HepG2 (cell line): ENCODE results near the gene CALN1. TPM values are rescaled to one million over a fixed set of nuclear protein-coding genes. Genes with fewer than 3 reads are reported as not detected.

Source experiments
- ATAC-seq: fragments of 200-7000 bp; cut with Tn5 transposase; 3 replicates; pipeline ENCODE4 v1.9.1; 2020; ENCODE audit warnings: mild to moderate bottlenecking, moderate library complexity
- BruUV-seq: library from RNA; stranded (reverse); fragments of 400-500 nt; replicated peaks from 2 replicates; lab custom pipeline; 2021; lab: Mats Ljungman, UMichigan
- CTCF ChIA-PET: fragments of 300-600 bp; formaldehyde crosslinking; extraction: SDS; loops from one replicate; lab custom pipeline; 2021; ENCODE audit warnings: low total read pairs, inconsistent platforms, low intra/inter-chr PET ratio; lab: Yijun Ruan, JAX
- POLR2A ChIA-PET: fragments of 350-600 bp; sonication (Branson Sonifier 250); formaldehyde crosslinking; loops from one replicate; lab custom pipeline; 2020; ENCODE audit warnings: antibody characterized with exemption, inconsistent platforms; lab: Yijun Ruan, JAX
- DNase-seq: peaks from one replicate; pipeline ENCODE4 v3.0.0-alpha.2; 2015; ENCODE audit warnings: low spot score
- FAIRE-seq: peaks from 3 replicates; lab custom pipeline; 2011; peaks lifted over from hg19 to GRCh38; lab: Jason Lieb, UNC
- H2AFZ ChIP-seq: one replicate; pipeline ENCODE4 v1.6.1; 2011; ENCODE audit warnings: low read length, inconsistent platforms
- H3K27ac ChIP-seq: fragments of 300-600 bp; 3 replicates; pipeline ENCODE4 v1.8.0; 2011; ENCODE audit warnings: mixed run types, mild to moderate bottlenecking, mixed read lengths, low read length, inconsistent platforms; ENCODE audit not compliant: insufficient read depth; ENCODE audit errors: extremely low read length
- H3K27me3 ChIP-seq, 2 experiments: fragments of 200-600 bp in 1 of 2; 2 replicates in 1 of 2; 3 replicates in 1 of 2; pipeline versions ENCODE4 v1.6.0 to v1.8.0; 2011; ENCODE audit warnings: low read length in 2 of 2, mild to moderate bottlenecking in 2 of 2, moderate library complexity in 2 of 2, inconsistent platforms in 1 of 2; ENCODE audit not compliant: insufficient read depth in 2 of 2, control insufficient read depth in 1 of 2
- H3K36me3 ChIP-seq, 2 experiments: fragments of 200-600 bp in 1 of 2; replicated peaks in 1 of 2; 2 replicates in 1 of 2; 3 replicates in 1 of 2; pipeline versions ENCODE4 v1.5.1 to v1.8.0; 2011; ENCODE audit warnings: low read length in 2 of 2, inconsistent platforms in 1 of 2; ENCODE audit not compliant: insufficient read depth in 2 of 2, control insufficient read depth in 1 of 2
- H3K4me1 ChIP-seq: 2 replicates; pipeline ENCODE4 v1.5.1; 2012; ENCODE audit warnings: low read length, inconsistent platforms; ENCODE audit not compliant: insufficient read depth
- H3K4me2 ChIP-seq: 2 replicates; pipeline ENCODE4 v1.6.0; 2011; ENCODE audit warnings: low read depth, low read length, inconsistent platforms
- H3K4me3 ChIP-seq, 3 experiments: fragments of 200-600 bp in 1 of 3; sonication (generic), shearing (Covaris generic) in 1 of 3; replicated peaks in 1 of 3; 2 replicates each; pipeline ENCODE4 v1.5.1; 2011 to 2016; ENCODE audit warnings: low read length in 3 of 3, inconsistent platforms in 2 of 3, low read depth in 2 of 3, mild to moderate bottlenecking in 2 of 3, control low read depth in 1 of 3, mixed read lengths in 1 of 3; ENCODE audit not compliant: insufficient read depth in 1 of 3
- H3K79me2 ChIP-seq: one replicate; pipeline ENCODE4 v1.6.1; 2011; ENCODE audit warnings: low read length, inconsistent platforms; ENCODE audit not compliant: insufficient read depth
- H3K9ac ChIP-seq: 2 replicates; pipeline ENCODE4 v1.6.0; 2011; ENCODE audit warnings: mild to moderate bottlenecking, low read depth, low read length, inconsistent platforms; ENCODE audit not compliant: insufficient read depth
- H3K9me3 ChIP-seq: 2 replicates; pipeline ENCODE4 v1.5.1; 2012; ENCODE audit warnings: mild to moderate bottlenecking, low read length
- H4K20me1 ChIP-seq: 2 replicates; pipeline ENCODE4 v1.6.0; 2011; ENCODE audit warnings: inconsistent platforms, mild to moderate bottlenecking, low read length, moderate library complexity; ENCODE audit not compliant: insufficient read depth
- CREB1 ChIP-seq, 2 experiments: fragments of 450-650 bp in 1 of 2; IDR thresholded peaks; 2 replicates each; pipeline ENCODE4 v1.6.1; 2016 to 2017; ENCODE audit warnings: control low read depth in 1 of 2, mild to moderate bottlenecking in 1 of 2, missing compliant biosample characterization in 1 of 2, missing genetic modification characterization in 1 of 2
- DRAP1 ChIP-seq: IDR thresholded peaks from 2 replicates; pipeline ENCODE4 v1.6.1; 2016; ENCODE audit warnings: missing genetic modification reagents, missing compliant biosample characterization
- RFX5 ChIP-seq: IDR thresholded peaks from 2 replicates; pipeline ENCODE4 v1.6.1; 2011; ENCODE audit warnings: low read depth, low read length, improper control_type of control experiment
- SATB2 ChIP-seq: sonication (generic); formaldehyde crosslinking; IDR thresholded peaks from 2 replicates; pipeline ENCODE4 v1.5.0; 2020; ENCODE audit warnings: missing genetic modification reagents
- ZNF564 ChIP-seq: sonication (generic); formaldehyde crosslinking; IDR thresholded peaks from 2 replicates; pipeline ENCODE4 v1.8.1; 2023; ENCODE audit warnings: mild to moderate bottlenecking, missing genetic modification reagents
- ZNF570 ChIP-seq: sonication (generic); formaldehyde crosslinking; IDR thresholded peaks from 2 replicates; pipeline ENCODE4 v1.4.0; 2020; ENCODE audit warnings: mild to moderate bottlenecking, missing genetic modification reagents, borderline replicate concordance
- ZNF776 ChIP-seq: sonication (generic); formaldehyde crosslinking; IDR thresholded peaks from 2 replicates; pipeline ENCODE4 v1.4.0; 2020; ENCODE audit warnings: mild to moderate bottlenecking, missing genetic modification reagents
- WGBS: methylation state at CpG from one replicate; pipeline ENCODE4 v1.1.6; 2017; ENCODE audit warnings: low lambda C conversion rate; 5-methylcytosine and 5-hydroxymethylcytosine counted together
- in situ Hi-C: cut with HindIII; loops from 2 replicates; pipeline ENCODE4 v1.10.0; 2017; ENCODE audit warnings: low pct_unique_long_range_greater_than_20kb; ENCODE audit not compliant: extremely low pct_ligation_motif_present
- intact Hi-C: fragments of 100-400 bp; cut with micrococcal nuclease; formaldehyde crosslinking; loops from one replicate; pipeline ENCODE4 v1.10.0; 2022; ENCODE audit not compliant: unreplicated experiment
- polyA plus RNA-seq, 8 experiments: library from polyadenylated mRNA; depleted of rRNA in 3 of 8; stranded (reverse) in 7 of 8; unstranded in 1 of 8; fragments of >200 nt; fragmentation: Illumina TruSeq in 4 of 8; extraction: Trizol in 4 of 8; gene quantifications; 2 replicates each; pipeline versions ENCODE4 v1.2.1 to v1.2.3, GENCODE V29; 2011 to 2016; ENCODE audit warnings: low read depth in 4 of 8, missing spikeins in 1 of 8, mixed read lengths in 1 of 8; ENCODE audit not compliant: insufficient read depth in 1 of 8
- total RNA-seq, 5 experiments: library from RNA; depleted of rRNA; stranded (reverse); fragments of >200 nt; fragmentation: Illumina TruSeq; extraction: Trizol; gene quantifications; 2 replicates each; pipeline ENCODE4 v1.2.3, GENCODE V29; 2016; ENCODE audit warnings: low read depth in 1 of 5
- TF ChIP-seq, protein P1 (sequence below): sonication (generic); formaldehyde crosslinking; IDR thresholded peaks from 2 replicates; pipeline ENCODE4 v1.4.0; 2020; ENCODE audit warnings: low read depth, mild to moderate bottlenecking, missing genetic modification reagents
- TF ChIP-seq, protein P2 (sequence below): sonication (generic); formaldehyde crosslinking; IDR thresholded peaks from 2 replicates; pipeline ENCODE4 v1.5.1; 2020; ENCODE audit warnings: missing genetic modification reagents, mild to moderate bottlenecking, borderline replicate concordance
- TF ChIP-seq, protein P3 (sequence below): sonication (generic); formaldehyde crosslinking; IDR thresholded peaks from 2 replicates; pipeline ENCODE4 v1.5.0; 2020; ENCODE audit warnings: missing genetic modification reagents
- TF ChIP-seq, protein P4 (sequence below): IDR thresholded peaks from 2 replicates; pipeline ENCODE4 v1.6.1; 2016; ENCODE audit warnings: missing compliant biosample characterization, missing genetic modification reagents, borderline replicate concordance

CALN1 gene
- total and polyA plus RNA-seq, 2 of the 13 experiments (the other 11 are each of a cell fraction or from before 2014, with no cell fraction given): not detected

- TF ChIP-seq, protein P1, sequence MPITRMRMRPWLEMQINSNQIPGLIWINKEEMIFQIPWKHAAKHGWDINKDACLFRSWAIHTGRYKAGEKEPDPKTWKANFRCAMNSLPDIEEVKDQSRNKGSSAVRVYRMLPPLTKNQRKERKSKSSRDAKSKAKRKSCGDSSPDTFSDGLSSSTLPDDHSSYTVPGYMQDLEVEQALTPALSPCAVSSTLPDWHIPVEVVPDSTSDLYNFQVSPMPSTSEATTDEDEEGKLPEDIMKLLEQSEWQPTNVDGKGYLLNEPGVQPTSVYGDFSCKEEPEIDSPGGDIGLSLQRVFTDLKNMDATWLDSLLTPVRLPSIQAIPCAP (CRISPR knock-in tag): no peak
- no peak for TF ChIP-seq ZNF776
Measured at GRCh38 chr7:72016574-72016973, 395.6 kb downstream of the CALN1 start (continued).

DNA sequence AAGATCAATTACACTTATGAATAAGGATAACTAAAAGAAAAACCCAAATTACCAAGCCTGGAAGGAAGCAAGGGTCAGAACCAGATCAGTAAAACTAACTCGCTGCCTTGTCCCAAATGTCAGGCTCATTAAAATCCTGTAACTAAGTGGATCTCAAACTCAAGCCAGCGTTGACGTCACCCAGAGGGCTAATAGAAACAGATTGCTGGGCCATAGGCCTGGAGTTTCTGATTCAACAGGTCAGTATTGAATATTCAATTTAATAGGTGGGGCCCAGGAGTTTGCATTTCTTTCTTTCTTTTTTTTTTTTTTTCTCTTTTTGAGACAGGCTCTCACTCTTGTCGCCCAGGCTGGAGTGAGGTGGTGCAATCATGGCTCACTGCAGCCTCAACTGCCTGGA is 397.0 kb downstream of the CALN1 start:
- Histone ChIP-seq H2AFZ (no peak overlapping the region), H3K4me2 (no peak overlapping the region), H3K36me3 (no peaks in the 10 kb centered on the region), H3K9ac (no peak overlapping the region), H3K4me1 (no peaks in the 10 kb centered on the region), H3K27ac (no peak overlapping the region), H3K4me3 (no peak overlapping the region), H3K27me3 (no peaks in the 10 kb centered on the region), H3K9me3 (no peaks in the 10 kb centered on the region), H3K79me2 (no peaks in the 10 kb centered on the region), H4K20me1 (no peaks in the 10 kb centered on the region)
- ChIA-PET POLR2A (no interaction called here), CTCF (no interaction called here)
- DNase-seq (no peak), ATAC-seq (no peak), FAIRE-seq (no peak)
- 31% methylated on average over 4 of the region's 4 CpGs for WGBS
- in situ Hi-C loops: no loop called here
- no TSS peak for BruUV-seq
- TF ChIP-seq RFX5: no peak
- TF ChIP-seq CREB1 (IDR thresholded peaks at IDR 0.05): 0 out of 2 replicates have a peak, but pooled peaks have one; percentile 12
- TF ChIP-seq CREB1 (CRISPR knock-in tag; IDR thresholded peaks at IDR 0.05): no peak
- TF ChIP-seq, protein P2, sequence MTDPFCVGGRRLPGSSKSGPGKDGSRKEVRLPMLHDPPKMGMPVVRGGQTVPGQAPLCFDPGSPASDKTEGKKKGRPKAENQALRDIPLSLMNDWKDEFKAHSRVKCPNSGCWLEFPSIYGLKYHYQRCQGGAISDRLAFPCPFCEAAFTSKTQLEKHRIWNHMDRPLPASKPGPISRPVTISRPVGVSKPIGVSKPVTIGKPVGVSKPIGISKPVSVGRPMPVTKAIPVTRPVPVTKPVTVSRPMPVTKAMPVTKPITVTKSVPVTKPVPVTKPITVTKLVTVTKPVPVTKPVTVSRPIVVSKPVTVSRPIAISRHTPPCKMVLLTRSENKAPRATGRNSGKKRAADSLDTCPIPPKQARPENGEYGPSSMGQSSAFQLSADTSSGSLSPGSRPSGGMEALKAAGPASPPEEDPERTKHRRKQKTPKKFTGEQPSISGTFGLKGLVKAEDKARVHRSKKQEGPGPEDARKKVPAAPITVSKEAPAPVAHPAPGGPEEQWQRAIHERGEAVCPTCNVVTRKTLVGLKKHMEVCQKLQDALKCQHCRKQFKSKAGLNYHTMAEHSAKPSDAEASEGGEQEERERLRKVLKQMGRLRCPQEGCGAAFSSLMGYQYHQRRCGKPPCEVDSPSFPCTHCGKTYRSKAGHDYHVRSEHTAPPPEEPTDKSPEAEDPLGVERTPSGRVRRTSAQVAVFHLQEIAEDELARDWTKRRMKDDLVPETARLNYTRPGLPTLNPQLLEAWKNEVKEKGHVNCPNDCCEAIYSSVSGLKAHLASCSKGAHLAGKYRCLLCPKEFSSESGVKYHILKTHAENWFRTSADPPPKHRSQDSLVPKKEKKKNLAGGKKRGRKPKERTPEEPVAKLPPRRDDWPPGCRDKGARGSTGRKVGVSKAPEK (CRISPR knock-in tag): no peak
- TF ChIP-seq ZNF564 (CRISPR knock-in tag): no peak
- TF ChIP-seq, protein P3, sequence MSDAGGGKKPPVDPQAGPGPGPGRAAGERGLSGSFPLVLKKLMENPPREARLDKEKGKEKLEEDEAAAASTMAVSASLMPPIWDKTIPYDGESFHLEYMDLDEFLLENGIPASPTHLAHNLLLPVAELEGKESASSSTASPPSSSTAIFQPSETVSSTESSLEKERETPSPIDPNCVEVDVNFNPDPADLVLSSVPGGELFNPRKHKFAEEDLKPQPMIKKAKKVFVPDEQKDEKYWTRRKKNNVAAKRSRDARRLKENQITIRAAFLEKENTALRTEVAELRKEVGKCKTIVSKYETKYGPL (CRISPR knock-in tag): no peak
- TF ChIP-seq ZNF570 (CRISPR knock-in tag): no peak
- TF ChIP-seq DRAP1 (CRISPR knock-in tag): no peak
- TF ChIP-seq, protein P4, sequence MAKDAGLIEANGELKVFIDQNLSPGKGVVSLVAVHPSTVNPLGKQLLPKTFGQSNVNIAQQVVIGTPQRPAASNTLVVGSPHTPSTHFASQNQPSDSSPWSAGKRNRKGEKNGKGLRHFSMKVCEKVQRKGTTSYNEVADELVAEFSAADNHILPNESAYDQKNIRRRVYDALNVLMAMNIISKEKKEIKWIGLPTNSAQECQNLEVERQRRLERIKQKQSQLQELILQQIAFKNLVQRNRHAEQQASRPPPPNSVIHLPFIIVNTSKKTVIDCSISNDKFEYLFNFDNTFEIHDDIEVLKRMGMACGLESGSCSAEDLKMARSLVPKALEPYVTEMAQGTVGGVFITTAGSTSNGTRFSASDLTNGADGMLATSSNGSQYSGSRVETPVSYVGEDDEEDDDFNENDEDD: no peak
- no peak for TF ChIP-seq SATB2 (CRISPR knock-in tag)
- intact Hi-C loops: no loop called here
